ENCODE results near the gene TRIB2. TPM values are rescaled to one million over a fixed set of nuclear protein-coding genes. Genes with fewer than 3 reads are reported as not detected.

TRIB2 gene
- total and polyA plus RNA-seq, 4 donors: 6.7 to 27.8 (median 12.3) TPM

DNA sequence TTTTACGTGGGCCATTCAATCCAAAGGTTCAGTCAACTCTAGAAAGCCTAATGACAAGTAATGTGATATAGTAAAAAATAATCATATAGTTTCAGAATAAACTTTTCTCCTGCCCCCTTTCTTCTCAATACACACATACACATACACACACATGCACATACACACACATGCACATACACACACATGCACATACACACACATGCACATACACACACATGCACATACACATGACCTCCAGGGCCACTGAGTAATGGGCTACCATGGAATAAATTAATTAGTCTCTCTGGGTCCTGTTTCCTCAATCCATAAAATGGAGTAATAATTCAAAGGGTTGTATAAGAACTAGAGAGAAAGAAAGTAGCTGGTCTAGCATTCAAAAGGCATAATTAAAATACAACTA, 5.4 kb upstream of the TRIB2 start:
- no peak for DNase-seq (ENCODE audit: low spot score)
- peaks cover 0 to 11% (median 5%) of the 10 kb centered on the region in 4 donors for H3K4me1 ChIP-seq (ENCODE audit: control insufficient read depth in 4 of 4, insufficient read depth in 4 of 4, low read length in 3 of 4)
- TF ChIP-seq, protein P1, sequence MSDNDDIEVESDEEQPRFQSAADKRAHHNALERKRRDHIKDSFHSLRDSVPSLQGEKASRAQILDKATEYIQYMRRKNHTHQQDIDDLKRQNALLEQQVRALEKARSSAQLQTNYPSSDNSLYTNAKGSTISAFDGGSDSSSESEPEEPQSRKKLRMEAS (IDR thresholded peaks at IDR 0.05): no peak
- no peak for TF ChIP-seq NR2F2 (IDR thresholded peaks at IDR 0.05)
- TF ChIP-seq, protein P2, sequence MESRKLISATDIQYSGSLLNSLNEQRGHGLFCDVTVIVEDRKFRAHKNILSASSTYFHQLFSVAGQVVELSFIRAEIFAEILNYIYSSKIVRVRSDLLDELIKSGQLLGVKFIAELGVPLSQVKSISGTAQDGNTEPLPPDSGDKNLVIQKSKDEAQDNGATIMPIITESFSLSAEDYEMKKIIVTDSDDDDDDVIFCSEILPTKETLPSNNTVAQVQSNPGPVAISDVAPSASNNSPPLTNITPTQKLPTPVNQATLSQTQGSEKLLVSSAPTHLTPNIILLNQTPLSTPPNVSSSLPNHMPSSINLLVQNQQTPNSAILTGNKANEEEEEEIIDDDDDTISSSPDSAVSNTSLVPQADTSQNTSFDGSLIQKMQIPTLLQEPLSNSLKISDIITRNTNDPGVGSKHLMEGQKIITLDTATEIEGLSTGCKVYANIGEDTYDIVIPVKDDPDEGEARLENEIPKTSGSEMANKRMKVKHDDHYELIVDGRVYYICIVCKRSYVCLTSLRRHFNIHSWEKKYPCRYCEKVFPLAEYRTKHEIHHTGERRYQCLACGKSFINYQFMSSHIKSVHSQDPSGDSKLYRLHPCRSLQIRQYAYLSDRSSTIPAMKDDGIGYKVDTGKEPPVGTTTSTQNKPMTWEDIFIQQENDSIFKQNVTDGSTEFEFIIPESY (IDR thresholded peaks at IDR 0.05): no peak
- no peak for TF ChIP-seq TAF1 (conservative IDR thresholded peaks at IDR 0.05)
- TF ChIP-seq HNF4A (conservative IDR thresholded peaks at IDR 0.05): no peak
- TF ChIP-seq JUND (IDR thresholded peaks at IDR 0.05): no peak
- no peak for TF ChIP-seq RAD21 (IDR thresholded peaks at IDR 0.05)
- no peaks in the 10 kb centered on the region for H3K27me3 ChIP-seq (ENCODE audit: control insufficient read depth in 4 of 4, insufficient read depth in 4 of 4, low read length in 3 of 4)
- WGBS: 93% methylated on average over 1 of the region's 1 CpG
- H3K36me3 ChIP-seq (ENCODE audit: control insufficient read depth in 4 of 4, insufficient read depth in 3 of 4, low read depth in 1 of 4, low read length in 3 of 4): no peaks in the 10 kb centered on the region
- no peak overlapping the region for H3K9ac ChIP-seq (ENCODE audit: low read depth in 1 of 2, low read length in 2 of 2)
- H3K27ac ChIP-seq (ENCODE audit: low read depth in 1 of 2, low read length in 2 of 2): no peak overlapping the region
- H3K9me3 ChIP-seq (ENCODE audit: control insufficient read depth in 4 of 4, low read length in 3 of 4): no peaks in the 10 kb centered on the region
- H3K4me3 ChIP-seq (ENCODE audit: low read depth in 1 of 3, low read length in 3 of 3): no peak overlapping the region

DNA sequence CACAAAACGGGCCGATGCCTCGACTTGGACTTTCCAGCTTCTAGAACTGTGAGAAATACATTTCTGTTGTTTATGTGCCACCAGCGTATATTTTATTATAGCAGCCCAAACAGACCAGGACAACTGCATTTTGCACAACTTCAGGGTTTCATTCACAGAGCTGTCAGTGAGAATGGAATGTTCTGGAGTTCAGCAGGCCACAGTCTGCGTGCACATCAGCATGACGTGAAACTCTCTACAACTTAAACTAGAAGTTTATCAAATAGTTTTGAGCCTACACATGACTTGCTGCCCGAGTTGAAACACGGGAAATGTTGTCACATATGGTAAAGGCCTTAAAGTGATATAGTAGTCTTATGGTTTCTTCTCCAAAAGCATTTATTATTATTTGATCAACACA, 3.9 kb upstream of the TRIB2 start:
- Histone ChIP-seq H3K27me3 (ENCODE audit: control insufficient read depth in 4 of 4, insufficient read depth in 4 of 4, low read length in 3 of 4) (no peaks in the 10 kb centered on the region), H3K4me1 (ENCODE audit: control insufficient read depth in 4 of 4, insufficient read depth in 4 of 4, low read length in 3 of 4) (peaks cover 0 to 11% (median 5%) of the 10 kb centered on the region in 4 donors), H3K9ac (ENCODE audit: low read depth in 1 of 2, low read length in 2 of 2) (no peak overlapping the region), H3K27ac (ENCODE audit: low read depth in 1 of 2, low read length in 2 of 2) (no peak overlapping the region), H3K4me3 (ENCODE audit: low read depth in 1 of 3, low read length in 3 of 3) (no peak overlapping the region), H3K36me3 (ENCODE audit: control insufficient read depth in 4 of 4, insufficient read depth in 3 of 4, low read depth in 1 of 4, low read length in 3 of 4) (no peaks in the 10 kb centered on the region), H3K9me3 (ENCODE audit: control insufficient read depth in 4 of 4, low read length in 3 of 4) (no peaks in the 10 kb centered on the region)
- DNase-seq (ENCODE audit: low spot score): no peak
- WGBS: 88% methylated on average over 8 of the region's 8 CpGs
- TF ChIP-seq NR2F2 (IDR thresholded peaks at IDR 0.05) (peak; percentile 15), FOXA1 (IDR thresholded peaks at IDR 0.05) (no peak), RXRA (IDR thresholded peaks at IDR 0.05) (peak in 1 of 2 donors; percentile 21), HNF4G (IDR thresholded peaks at IDR 0.05) (no peak), SP1 (IDR thresholded peaks at IDR 0.05) (no peak)

DNA sequence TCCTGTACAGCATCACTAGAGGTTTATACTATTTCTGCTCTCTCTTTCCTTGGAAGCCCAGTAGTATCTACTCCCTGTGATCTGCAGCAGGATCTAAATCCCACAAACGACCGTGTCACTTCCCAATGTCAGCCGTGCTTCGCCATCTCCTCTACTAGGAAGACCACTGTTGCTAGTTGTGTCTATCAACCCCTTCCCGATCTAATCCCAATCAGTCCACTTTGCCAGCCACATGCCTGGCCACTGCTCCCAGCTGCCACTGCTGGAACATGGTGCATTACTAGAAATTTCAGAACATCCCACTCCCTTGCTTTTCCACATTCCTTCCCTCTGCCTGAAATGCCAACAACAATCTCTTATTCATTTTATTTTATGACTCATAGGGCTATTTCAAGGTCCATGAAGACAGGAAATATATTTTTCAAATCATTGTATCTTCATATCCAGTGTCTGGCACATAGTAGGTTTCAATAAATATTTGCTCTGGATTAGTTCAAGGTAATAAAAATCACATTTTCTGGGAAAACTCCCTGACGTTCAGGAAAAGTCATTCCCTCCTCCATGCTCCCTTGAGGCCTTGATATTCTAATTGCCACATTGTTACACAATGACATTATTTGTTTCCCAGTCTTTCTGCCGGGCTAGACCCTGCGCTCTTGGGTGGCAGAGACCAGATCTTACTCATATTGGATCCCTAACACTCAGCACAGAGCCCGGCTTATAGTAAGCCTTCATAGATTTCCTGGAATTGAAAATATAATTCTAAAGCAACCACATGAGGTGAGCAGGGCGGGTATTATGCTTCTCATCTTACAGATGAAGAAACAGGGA, 2.1 kb upstream of the TRIB2 start:
- Histone ChIP-seq H3K4me3 (ENCODE audit: low read depth in 1 of 3, low read length in 3 of 3) (no peak overlapping the region), H3K36me3 (ENCODE audit: control insufficient read depth in 4 of 4, insufficient read depth in 3 of 4, low read depth in 1 of 4, low read length in 3 of 4) (no peaks in the 10 kb centered on the region), H3K9ac (ENCODE audit: low read depth in 1 of 2, low read length in 2 of 2) (no peak overlapping the region), H3K27me3 (ENCODE audit: control insufficient read depth in 4 of 4, insufficient read depth in 4 of 4, low read length in 3 of 4) (no peaks in the 10 kb centered on the region), H3K4me1 (ENCODE audit: control insufficient read depth in 4 of 4, insufficient read depth in 4 of 4, low read length in 3 of 4) (peaks cover 2 to 19% (median 10%) of the 10 kb centered on the region in 4 donors), H3K9me3 (ENCODE audit: control insufficient read depth in 4 of 4, low read length in 3 of 4) (no peaks in the 10 kb centered on the region), H3K27ac (ENCODE audit: low read depth in 1 of 2, low read length in 2 of 2) (no peak overlapping the region)
- no peak for TF ChIP-seq NR2F2 (IDR thresholded peaks at IDR 0.05)
- TF ChIP-seq, protein P3, sequence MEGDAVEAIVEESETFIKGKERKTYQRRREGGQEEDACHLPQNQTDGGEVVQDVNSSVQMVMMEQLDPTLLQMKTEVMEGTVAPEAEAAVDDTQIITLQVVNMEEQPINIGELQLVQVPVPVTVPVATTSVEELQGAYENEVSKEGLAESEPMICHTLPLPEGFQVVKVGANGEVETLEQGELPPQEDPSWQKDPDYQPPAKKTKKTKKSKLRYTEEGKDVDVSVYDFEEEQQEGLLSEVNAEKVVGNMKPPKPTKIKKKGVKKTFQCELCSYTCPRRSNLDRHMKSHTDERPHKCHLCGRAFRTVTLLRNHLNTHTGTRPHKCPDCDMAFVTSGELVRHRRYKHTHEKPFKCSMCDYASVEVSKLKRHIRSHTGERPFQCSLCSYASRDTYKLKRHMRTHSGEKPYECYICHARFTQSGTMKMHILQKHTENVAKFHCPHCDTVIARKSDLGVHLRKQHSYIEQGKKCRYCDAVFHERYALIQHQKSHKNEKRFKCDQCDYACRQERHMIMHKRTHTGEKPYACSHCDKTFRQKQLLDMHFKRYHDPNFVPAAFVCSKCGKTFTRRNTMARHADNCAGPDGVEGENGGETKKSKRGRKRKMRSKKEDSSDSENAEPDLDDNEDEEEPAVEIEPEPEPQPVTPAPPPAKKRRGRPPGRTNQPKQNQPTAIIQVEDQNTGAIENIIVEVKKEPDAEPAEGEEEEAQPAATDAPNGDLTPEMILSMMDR (IDR thresholded peaks at IDR 0.05; ENCODE audit: low read depth, low read length, missing input control): no peak
- TF ChIP-seq RAD21 (IDR thresholded peaks at IDR 0.05): no peak
- no peak for TF ChIP-seq RXRA (IDR thresholded peaks at IDR 0.05)
- TF ChIP-seq HNF4G (IDR thresholded peaks at IDR 0.05): no peak
- TF ChIP-seq HNF4A (conservative IDR thresholded peaks at IDR 0.05): no peak
- no peak for TF ChIP-seq TAF1 (conservative IDR thresholded peaks at IDR 0.05)
- TF ChIP-seq, protein P1 (IDR thresholded peaks at IDR 0.05): no peak
- TF ChIP-seq, protein P2 (IDR thresholded peaks at IDR 0.05): no peak
- TF ChIP-seq, protein P4, sequence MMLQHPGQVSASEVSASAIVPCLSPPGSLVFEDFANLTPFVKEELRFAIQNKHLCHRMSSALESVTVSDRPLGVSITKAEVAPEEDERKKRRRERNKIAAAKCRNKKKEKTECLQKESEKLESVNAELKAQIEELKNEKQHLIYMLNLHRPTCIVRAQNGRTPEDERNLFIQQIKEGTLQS (IDR thresholded peaks at IDR 0.05): no peak
- no peak for TF ChIP-seq EGR1 (IDR thresholded peaks at IDR 0.05; ENCODE audit: low read depth in 2 of 2)
- no peak for TF ChIP-seq FOXA2 (IDR thresholded peaks at IDR 0.05)
- no peak for TF ChIP-seq FOXA1 (IDR thresholded peaks at IDR 0.05)
- WGBS: 79% methylated on average over 10 of the region's 10 CpGs
- no peak for DNase-seq (ENCODE audit: low spot score)

Data from liver (tissue), 9 donors.